B cell (primary cell): Measurements from ENCODE around the gene TRABD2A. TPM values are rescaled to one million over a fixed set of nuclear protein-coding genes. Genes with fewer than 3 reads are reported as not detected.
A peak's percentile ranks its signal among the peaks of the same experiment; 100 is the strongest.

Experiments
- ATAC-seq: fragments of 200-7000 bp; cut with Tn5 transposase; one replicate; pipeline ENCODE4 v1.10.0; 2021; ENCODE audit warnings: low read depth, mild to moderate bottlenecking, moderate number of reproducible peaks, moderate library complexity
- CTCF ChIA-PET: fragments of 350-600 bp; sonication (Branson Sonifier 250); formaldehyde crosslinking; loops from one replicate; lab custom pipeline; 2021; ENCODE audit warnings: antibody characterized with exemption, inconsistent platforms; lab: Charles Lee
- POLR2A ChIA-PET: fragments of 350-600 bp; sonication (Branson Sonifier 250); formaldehyde crosslinking; loops from one replicate; lab custom pipeline; 2021; ENCODE audit warnings: antibody characterized with exemption; lab: Charles Lee
- DNase-seq: peaks from one replicate; pipeline ENCODE4 v3.0.0; 2013
- H2AFZ ChIP-seq: 2 replicates; pipeline ENCODE4 v1.6.1; 2012; ENCODE audit warnings: mild to moderate bottlenecking, low read depth, low read length; ENCODE audit not compliant: insufficient read depth, poor library complexity, severe bottlenecking
- H3K27ac ChIP-seq, 2 donors: 1 replicate in 1 of 2; 2 replicates in 1 of 2; pipeline ENCODE4 v1.5.1; 2012 to 2013; ENCODE audit warnings: low read length in 2 of 2, mild to moderate bottlenecking in 2 of 2, moderate library complexity in 1 of 2
- H3K27me3 ChIP-seq, 4 experiments: fragments of 200-600 bp in 1 of 4; sonication (generic) in 1 of 4; replicated peaks in 1 of 4; 1 replicate in 2 of 4; 2 replicates in 2 of 4; pipeline versions ENCODE4 v1.6.1 to v1.7.0; 2013 to 2016; ENCODE audit warnings: low read length in 3 of 4, mild to moderate bottlenecking in 2 of 4, mixed read lengths in 1 of 4, moderate library complexity in 1 of 4; ENCODE audit not compliant: insufficient read depth in 4 of 4, control insufficient read depth in 3 of 4; ENCODE audit errors: control extremely low read depth in 1 of 4
- H3K36me3 ChIP-seq, 2 experiments: replicated peaks in 1 of 2; 1 replicate in 1 of 2; 2 replicates in 1 of 2; pipeline versions ENCODE4 v1.6.1 to v1.7.1; 2013; ENCODE audit warnings: low read length in 1 of 2; ENCODE audit not compliant: insufficient read depth in 2 of 2, control insufficient read depth in 1 of 2; ENCODE audit errors: control extremely low read depth in 1 of 2, extremely low read depth in 1 of 2
- H3K4me1 ChIP-seq, 2 donors: fragments of 200-600 bp in 1 of 2; sonication (generic) in 1 of 2; 1 replicate in 1 of 2; 2 replicates in 1 of 2; pipeline versions ENCODE4 v1.5.1 to v1.6.1; 2013 to 2017; ENCODE audit warnings: low read length in 2 of 2; ENCODE audit not compliant: control insufficient read depth in 2 of 2, insufficient read depth in 2 of 2
- H3K4me2 ChIP-seq: replicated peaks from 2 replicates; pipeline ENCODE3; 2012; ENCODE audit warnings: mild to moderate bottlenecking, low read depth, low read length; ENCODE audit not compliant: poor library complexity, severe bottlenecking
- H3K4me3 ChIP-seq, 5 experiments: fragments of 200-600 bp in 1 of 5; sonication (generic) in 1 of 5; 1 replicate in 3 of 5; 2 replicates in 2 of 5; pipeline versions ENCODE4 v1.5.1 to v1.7.0; 2011 to 2016; ENCODE audit warnings: low read length in 4 of 5, mild to moderate bottlenecking in 4 of 5, low read depth in 2 of 5, control low read depth in 1 of 5, moderate library complexity in 1 of 5; ENCODE audit not compliant: insufficient read depth in 1 of 5; ENCODE audit errors: control extremely low read depth in 1 of 5, extremely low read depth in 1 of 5
- H3K79me2 ChIP-seq: fragments of 200-600 bp; sonication (generic); one replicate; pipeline ENCODE4 v1.6.0; 2016; ENCODE audit warnings: low read length; ENCODE audit not compliant: control insufficient read depth, insufficient read depth
- H3K9ac ChIP-seq: fragments of 200-600 bp; sonication (generic); 2 replicates; pipeline ENCODE4 v1.6.1; 2017; ENCODE audit warnings: mild to moderate bottlenecking, low read length, moderate library complexity
- H3K9me3 ChIP-seq, 3 donors: one replicate each; pipeline versions ENCODE4 v1.6.1 to v1.7.1; 2013; ENCODE audit warnings: low read length in 2 of 3; ENCODE audit not compliant: control insufficient read depth in 2 of 3, insufficient read depth in 1 of 3; ENCODE audit errors: control extremely low read depth in 1 of 3
- H4K20me1 ChIP-seq: 2 replicates; pipeline ENCODE4 v1.6.0; 2012; ENCODE audit warnings: mild to moderate bottlenecking, low read length; ENCODE audit not compliant: insufficient read depth, control insufficient read depth, poor library complexity, severe bottlenecking
- H3K27ac Mint-ChIP-seq: one replicate; pipeline ENCODE4 v1.8.0; 2021; ENCODE audit warnings: mixed read lengths
- H3K27me3 Mint-ChIP-seq: one replicate; pipeline ENCODE4 v1.8.0; 2021; ENCODE audit warnings: mixed read lengths
- H3K4me1 Mint-ChIP-seq: one replicate; pipeline ENCODE4 v1.8.0; 2021; ENCODE audit warnings: mixed read lengths
- H3K4me3 Mint-ChIP-seq: one replicate; pipeline ENCODE4 v1.8.0; 2021; ENCODE audit warnings: mixed read lengths
- H3K9me3 Mint-ChIP-seq: one replicate; pipeline ENCODE4 v1.8.0; 2022; ENCODE audit warnings: mixed read lengths; ENCODE audit not compliant: insufficient read depth
- EZH2 ChIP-seq: IDR thresholded peaks from 2 replicates; pipeline ENCODE4 v1.6.1; 2012; ENCODE audit warnings: borderline replicate concordance, low read depth, mild to moderate bottlenecking, moderate library complexity, low read length; ENCODE audit not compliant: insufficient read depth, poor library complexity, severe bottlenecking
- WGBS: methylation state at CpG from one replicate; pipeline ENCODE4 v1.1.5; 2013; ENCODE audit warnings: missing lambda C conversion rate; ENCODE audit not compliant: insufficient coverage; 5-methylcytosine and 5-hydroxymethylcytosine counted together
- intact Hi-C: fragments of 100-400 bp; cut with micrococcal nuclease; formaldehyde crosslinking; loops from one replicate; pipeline ENCODE4 v1.10.0; 2022
- polyA plus RNA-seq: library from polyadenylated mRNA; depleted of rRNA; stranded (reverse); fragments of >200 nt; gene quantifications from 2 replicates; pipeline ENCODE4 v1.2.3, GENCODE V29; 2012
- total RNA-seq, 2 donors: library from RNA; stranded (reverse); fragments of 120-200 nt in 1 of 2; gene quantifications; 1 replicate in 1 of 2; 2 replicates in 1 of 2; pipeline versions ENCODE4 v1.2.3 to v1.2.4, GENCODE V29; 2013 to 2022
- TF ChIP-seq, protein P1 (sequence below): fragments of 200-600 bp; IDR thresholded peaks from one replicate; pipeline ENCODE4 v1.8.0; 2022; ENCODE audit warnings: antibody characterized with exemption, mild to moderate bottlenecking

Gene TRABD2A
- total and polyA plus RNA-seq, 2 donors (not counting 1 experiment from before 2014, with no cell fraction given) = 10.1 to 11.3 TPM

DNA sequence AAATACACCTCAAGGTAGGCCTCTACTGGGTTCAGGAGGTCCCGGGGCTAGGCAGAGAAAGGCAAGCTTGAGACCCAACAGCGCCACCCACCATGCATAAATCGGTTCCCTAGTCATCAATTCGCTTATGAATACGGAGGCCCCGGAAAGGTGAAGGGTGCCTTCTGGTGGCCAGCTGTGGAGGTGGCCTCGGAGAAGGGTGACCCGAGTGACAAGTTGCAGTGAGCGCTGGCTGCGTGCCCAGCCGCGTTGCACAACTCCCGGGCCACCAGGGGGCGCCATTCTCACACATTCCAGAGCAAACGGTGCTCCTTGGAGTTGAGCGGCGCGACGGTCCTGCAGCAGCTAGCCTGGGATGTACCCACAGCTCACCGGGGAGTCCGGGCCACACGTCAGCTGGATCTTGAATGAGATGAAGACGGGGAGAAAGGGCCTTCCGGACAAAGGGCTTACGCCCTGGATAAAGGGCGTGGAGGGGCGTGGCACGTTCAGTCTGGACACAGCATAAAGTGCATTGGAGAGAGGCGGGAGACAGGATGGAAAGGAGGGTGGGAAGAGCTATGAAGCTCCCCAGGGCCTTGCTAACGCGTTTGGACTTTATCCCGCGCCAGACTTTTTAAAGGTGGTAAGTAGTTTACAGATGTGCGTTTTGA, 45.0 kb upstream of the TRABD2A start:
- H2AFZ ChIP-seq = peak overlapping the region; percentile 98
- H3K27me3 ChIP-seq = no peaks in the 10 kb centered on the region
- ATAC-seq = peak; percentile 86
- TF ChIP-seq EZH2 = no peak
- TF ChIP-seq, protein P1, sequence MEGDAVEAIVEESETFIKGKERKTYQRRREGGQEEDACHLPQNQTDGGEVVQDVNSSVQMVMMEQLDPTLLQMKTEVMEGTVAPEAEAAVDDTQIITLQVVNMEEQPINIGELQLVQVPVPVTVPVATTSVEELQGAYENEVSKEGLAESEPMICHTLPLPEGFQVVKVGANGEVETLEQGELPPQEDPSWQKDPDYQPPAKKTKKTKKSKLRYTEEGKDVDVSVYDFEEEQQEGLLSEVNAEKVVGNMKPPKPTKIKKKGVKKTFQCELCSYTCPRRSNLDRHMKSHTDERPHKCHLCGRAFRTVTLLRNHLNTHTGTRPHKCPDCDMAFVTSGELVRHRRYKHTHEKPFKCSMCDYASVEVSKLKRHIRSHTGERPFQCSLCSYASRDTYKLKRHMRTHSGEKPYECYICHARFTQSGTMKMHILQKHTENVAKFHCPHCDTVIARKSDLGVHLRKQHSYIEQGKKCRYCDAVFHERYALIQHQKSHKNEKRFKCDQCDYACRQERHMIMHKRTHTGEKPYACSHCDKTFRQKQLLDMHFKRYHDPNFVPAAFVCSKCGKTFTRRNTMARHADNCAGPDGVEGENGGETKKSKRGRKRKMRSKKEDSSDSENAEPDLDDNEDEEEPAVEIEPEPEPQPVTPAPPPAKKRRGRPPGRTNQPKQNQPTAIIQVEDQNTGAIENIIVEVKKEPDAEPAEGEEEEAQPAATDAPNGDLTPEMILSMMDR = peak; percentile 100
- Mint-ChIP-seq H3K4me3 (peak overlapping the region; percentile 96), H3K9me3 (peaks cover 2% of the 10 kb centered on the region), H3K4me1 (peaks cover 50% of the 10 kb centered on the region), H3K27me3 (no peaks in the 10 kb centered on the region), H3K27ac (peak overlapping the region; percentile 91)
- ChIA-PET POLR2A (interaction anchor here (0.7 to 2.5 kb wide), 11 partner anchors 14 to 185 kb away, joined by 3 to 31 read pairs (median 5); partner anchors contain the start of gene TMSB10), CTCF (interaction anchor here (0.6 to 11.3 kb wide), 63 partner anchors 9 to 626 kb away, joined by 3 to 316 read pairs (median 5); partner anchors contain the start of genes KCMF1, SUCLG1, TMSB10 and TRABD2A)
- intact Hi-C loops = loop anchor here (1.0 to 5.0 kb wide), 5 partner anchors 21 to 373 kb away; partner anchors contain the start of genes KCMF1, TCF7L1 and TMSB10
- DNase-seq = peak; percentile 97
- H3K79me2 ChIP-seq = peaks cover 11% of the 10 kb centered on the region
- H3K27ac ChIP-seq = peak overlapping the region in 1 of 2 donors; percentile 35
- H3K4me2 ChIP-seq = peak overlapping the region; percentile 90
- peak overlapping the region; percentile 48 to 83 (median 74) for H3K4me3 ChIP-seq
- WGBS = 3% methylated on average over 33 of the region's 34 CpGs
- H3K9me3 ChIP-seq = peaks cover 0 to 6% (median 0%) of the 10 kb centered on the region in 3 donors
- H3K36me3 ChIP-seq = no peaks in the 10 kb centered on the region
- H3K9ac ChIP-seq = peak overlapping the region; percentile 73
- no peaks in the 10 kb centered on the region for H4K20me1 ChIP-seq
- peaks cover 26 to 49% of the 10 kb centered on the region in 2 donors for H3K4me1 ChIP-seq
